Measurements from ENCODE around the gene BCAP29. TPM values are rescaled to one million over a fixed set of nuclear protein-coding genes. Genes with fewer than 3 reads are reported as not detected.

BCAP29 gene
- total RNA-seq, 1 donor from 2014 or later = 80.6 TPM

DNA sequence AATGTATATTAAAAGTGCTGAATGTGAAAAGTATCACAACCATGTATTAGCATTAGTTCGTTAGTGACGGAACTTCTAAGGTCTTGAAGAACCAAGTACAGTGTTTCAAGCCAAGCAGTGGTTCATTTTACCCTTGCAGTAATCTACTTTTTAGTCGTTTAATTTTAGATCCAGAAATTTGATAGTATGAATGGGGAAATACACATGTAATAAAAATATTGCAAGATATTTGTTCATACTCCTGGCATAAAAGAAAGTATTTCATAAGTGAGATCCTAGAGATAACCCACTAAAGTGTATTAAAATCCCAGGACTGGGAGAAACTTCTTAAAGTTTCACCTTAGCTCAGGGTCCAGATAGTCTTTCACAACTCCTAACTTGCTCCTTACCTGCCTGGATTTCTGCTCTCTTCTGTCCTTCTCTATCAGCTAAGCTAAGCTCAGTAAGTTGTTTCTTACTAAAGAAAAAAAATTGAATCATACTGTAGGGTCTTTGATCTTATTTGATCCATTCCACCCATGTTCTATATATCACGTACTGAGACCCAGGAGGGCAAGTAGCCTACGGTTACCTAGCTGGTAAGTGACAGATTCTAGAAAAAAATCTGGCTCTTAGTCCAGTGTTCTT, 1.5 kb downstream of the BCAP29 start:
- no peak for DNase-seq (ENCODE audit: low spot score)

DNA sequence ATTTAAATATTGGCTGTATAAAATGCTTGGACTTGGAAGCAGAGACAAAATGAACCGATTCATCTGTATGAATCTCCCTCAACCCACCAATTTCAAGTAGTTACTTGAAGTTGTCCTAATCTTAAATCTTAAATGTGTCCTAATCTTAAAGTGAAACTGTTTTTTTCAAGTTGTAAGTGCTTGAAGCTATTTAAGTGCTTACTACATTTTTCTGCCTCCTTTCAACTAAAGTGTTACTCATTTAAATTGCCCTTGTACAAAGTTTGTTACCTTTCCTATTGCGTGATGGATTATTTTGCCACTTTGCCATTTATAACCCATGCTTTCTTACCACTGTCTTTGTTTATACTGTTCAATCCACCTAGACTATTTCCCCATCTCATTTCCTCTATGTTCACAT, 2.8 kb downstream of the BCAP29 start:
- DNase-seq (ENCODE audit: low spot score) = no peak

DNA sequence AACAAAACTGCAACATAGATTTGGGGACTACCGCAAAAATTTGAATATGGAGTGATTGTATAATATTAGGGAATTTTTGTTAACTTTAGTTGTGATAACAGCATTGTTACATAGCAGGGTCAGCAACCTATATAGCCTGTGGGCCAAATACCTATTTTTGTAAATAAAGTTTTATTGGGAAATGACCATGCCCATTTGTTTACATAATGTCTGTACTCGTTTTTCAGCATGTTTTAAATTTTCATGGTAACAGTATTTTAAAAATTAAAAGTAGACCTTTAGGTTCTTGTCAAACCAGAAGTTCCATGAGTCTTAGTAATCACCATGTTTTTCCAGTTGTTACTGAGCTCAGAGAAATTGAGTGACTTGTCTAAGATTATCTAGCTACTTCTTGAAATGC, 4.7 kb downstream of the BCAP29 start:
- no peak for DNase-seq (ENCODE audit: low spot score)

DNA sequence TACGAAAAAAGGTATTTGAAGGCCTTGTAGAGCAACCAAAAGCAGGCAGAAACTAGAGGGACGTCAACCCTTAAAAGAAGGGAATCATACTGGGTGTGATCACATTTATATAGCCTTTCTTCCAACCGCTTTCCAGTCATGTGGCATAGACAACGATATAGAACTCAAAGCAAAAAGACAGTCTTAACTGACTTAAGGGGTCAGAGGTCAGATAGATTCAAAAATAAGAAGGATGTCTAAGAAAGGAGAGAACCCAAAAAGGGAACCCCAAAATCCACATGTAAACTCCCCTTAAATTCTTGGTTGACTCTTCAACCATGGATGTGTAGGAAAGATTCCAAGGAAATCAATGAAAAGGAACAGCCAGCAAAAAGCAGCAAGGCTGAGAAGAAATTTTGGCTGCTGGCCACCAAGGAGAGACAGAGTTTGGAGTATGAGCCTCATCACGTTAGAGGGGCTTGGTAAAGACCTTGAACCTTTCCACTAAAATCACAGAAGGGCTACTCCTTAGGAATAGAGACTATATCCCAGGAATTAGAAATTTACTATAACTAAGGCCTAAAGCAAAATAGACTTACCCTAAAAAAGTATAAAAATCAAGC, 8.6 kb downstream of the BCAP29 start:
- DNase-seq (ENCODE audit: low spot score) = no peak

DNA sequence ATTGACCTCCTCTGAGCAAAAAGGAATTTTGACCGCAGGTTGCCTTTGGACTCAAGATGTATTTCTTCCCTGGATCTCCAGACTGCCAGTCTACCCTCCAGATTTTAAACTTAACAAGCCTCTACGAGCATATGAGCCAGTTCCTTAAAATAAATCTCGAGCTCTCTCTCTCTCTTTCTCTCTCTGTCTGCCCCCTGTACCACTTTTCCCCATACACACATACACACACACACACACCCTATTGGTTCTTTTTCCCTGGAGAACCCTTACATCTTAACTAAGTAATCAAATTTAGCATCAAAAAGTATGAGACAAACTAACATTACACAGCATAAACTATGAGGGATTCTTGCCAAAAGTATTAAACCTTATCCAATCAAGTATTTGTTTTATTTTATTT, 11.4 kb downstream of the BCAP29 start:
- DNase-seq (ENCODE audit: low spot score) = no peak

DNA sequence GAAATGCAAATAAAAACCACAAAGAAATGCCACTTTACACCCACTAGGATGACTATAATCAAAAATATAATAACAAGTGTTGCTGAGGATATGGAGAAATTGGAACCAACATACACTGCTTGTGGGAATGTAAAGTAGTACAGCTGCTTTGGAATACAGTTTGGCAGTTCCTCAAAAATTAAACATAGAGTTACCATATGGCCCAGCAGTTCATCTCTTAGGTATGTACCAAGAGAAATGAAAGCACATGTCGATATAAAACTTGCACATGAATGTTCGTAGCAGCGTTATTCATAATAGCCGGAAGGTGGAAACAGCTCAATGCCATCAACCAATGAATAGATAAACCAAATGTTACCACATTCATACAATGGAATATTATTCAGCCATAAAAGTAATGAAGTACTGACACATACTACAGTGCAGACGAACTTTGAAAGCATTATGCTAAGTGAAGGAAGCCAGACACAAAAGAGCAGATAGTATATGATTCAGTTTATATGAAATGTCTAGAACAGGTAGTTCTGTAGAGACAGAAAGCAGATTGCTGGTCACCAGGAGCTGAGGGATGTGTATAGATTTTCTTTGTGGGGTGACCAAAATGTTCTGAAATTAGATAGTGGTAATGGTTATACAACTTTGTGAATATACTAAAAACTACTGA, 12.4 kb downstream of the BCAP29 start:
- DNase-seq (ENCODE audit: low spot score) = no peak

DNA sequence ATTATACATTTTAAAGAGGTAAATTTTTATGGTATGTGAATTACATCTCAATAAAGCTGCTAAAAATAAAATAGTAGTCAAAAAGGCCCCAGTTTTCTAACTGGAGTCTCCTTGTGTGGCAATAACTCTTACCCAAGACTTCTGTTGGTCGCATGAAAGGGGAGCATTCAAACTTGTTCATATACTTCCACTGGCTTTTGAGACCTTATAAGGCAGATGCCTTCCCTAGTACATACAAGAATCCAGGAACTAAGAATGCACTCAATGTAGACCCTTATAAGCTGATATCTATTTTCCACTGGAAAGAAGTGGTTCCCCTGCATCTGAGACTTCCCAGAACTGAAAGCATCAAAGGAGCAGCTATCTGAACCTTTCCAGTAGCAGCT, 13.0 kb downstream of the BCAP29 start:
- no peak for DNase-seq (ENCODE audit: low spot score)

DNA sequence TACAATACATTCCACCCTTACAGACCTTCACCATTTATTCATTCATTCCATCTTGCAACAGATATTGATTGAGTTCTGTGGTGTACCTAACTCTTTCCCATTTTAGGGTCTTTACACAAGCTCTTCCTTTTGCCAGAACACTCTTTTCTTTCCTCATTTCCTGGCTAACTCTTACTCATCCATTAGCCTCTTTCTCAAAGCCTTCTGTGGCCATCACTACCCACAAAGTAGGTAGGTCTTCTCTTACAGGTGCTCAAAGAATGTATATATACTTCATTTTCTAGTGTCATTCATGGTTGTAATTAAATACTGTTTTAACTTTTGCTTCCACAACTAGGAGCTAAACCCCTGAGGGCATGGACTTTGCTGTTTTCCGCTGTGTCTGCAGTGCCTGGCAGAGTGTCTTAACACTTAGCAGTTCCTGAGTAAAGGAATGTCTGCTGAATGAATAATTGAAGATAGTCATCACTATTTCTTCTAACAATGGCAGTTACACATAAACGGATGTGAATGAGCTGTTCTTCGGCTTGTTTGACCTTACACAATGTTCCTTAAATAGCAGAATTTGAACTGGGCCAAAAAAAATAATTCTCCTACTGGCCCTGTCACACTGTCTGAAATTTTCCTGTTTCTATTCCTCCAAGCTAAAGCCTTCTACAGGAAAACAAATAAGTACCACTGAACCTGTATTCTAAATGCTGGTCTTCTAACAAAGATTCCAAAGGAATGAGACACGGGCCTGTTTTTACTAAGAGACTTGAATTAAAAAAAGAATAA, 15.1 kb downstream of the BCAP29 start:
- DNase-seq (ENCODE audit: low spot score) = no peak

DNA sequence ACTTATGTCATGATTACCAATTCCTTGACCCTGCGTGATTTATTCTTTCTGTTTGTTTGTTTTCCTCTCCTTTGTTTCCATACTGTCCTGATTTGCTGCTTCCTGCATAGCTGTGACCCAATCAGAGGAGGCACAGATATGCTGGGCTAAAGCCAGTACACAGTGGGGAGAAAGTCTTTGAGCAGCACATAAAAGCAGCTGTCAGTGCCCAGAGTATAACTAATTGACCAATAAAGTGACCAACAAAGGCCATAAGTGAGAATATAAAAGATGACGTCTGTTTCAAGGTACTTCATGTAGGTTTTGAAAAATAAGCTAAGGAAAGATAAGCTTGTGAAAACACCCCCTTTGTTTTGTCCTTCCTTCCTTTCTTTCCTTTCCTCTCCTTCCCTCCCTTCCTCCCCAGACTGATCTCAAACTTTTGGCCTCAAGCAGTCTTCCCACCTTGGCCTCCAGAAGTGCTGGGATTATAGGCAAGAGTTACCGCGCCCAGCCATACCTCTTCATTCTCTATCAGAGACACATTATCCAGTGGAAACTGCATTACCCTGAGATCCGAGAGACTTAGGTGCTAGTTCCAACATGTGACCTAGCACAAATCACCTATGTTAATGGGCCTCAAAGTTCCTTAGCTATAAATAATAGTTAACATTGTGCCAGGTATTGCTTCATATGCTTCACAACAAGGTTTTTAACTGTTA, 17.0 kb downstream of the BCAP29 start:
- DNase-seq (ENCODE audit: low spot score) = no peak

DNA sequence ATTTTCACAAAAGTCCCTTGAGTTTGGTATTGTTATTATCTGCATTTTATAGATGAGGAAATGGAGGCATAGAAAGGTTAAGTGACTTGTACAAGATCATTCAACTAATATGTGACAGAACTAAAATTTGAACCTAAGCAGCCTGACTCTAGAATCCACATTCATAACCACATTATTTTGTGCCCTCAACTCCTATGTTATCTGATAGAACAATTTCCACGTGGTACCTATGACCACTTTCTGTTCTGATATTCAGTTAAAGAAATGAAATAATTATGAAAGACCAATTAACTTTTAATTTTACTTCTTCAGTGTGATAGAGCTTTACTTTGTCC, 17.5 kb downstream of the BCAP29 start:
- no peak for DNase-seq (ENCODE audit: low spot score)

DNA sequence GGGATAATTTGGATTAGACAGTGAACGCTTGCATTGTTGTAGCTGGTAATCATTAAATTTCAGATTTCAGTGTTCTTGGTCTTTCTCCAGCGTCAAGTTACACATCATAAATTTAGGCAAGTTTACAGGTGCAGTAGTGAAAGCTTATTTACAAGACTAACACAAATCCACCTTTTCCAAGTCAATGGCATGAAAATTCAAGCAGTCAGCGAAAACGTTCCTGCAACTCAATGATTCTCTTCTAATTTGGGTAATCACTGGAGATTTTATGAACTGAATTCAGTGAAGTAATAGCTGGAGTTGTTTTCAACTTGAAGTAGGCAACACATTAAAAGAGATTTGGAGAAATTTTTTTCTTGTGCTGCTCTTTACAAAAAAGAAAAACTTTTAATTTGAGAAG, 17.9 kb downstream of the BCAP29 start:
- no peak for DNase-seq (ENCODE audit: low spot score)

DNA sequence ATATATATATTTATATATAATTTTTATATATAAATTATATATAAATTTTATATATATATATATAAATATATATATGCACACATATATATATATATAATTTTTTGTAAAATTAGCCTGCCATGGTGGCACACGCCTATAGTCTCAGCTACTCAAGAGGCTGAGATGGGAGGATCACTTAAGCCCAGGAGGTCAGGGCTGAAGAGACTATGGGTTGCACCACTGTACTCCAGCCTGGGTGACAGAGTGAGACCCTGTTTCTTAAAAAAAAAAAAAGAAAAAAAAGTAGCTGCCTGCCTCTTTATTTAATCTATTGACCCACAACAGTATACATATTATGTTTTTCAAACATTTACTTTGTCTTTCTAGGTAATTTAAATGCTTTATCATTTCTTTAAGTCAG, 19.2 kb downstream of the BCAP29 start:
- no peak for DNase-seq (ENCODE audit: low spot score)

DNA sequence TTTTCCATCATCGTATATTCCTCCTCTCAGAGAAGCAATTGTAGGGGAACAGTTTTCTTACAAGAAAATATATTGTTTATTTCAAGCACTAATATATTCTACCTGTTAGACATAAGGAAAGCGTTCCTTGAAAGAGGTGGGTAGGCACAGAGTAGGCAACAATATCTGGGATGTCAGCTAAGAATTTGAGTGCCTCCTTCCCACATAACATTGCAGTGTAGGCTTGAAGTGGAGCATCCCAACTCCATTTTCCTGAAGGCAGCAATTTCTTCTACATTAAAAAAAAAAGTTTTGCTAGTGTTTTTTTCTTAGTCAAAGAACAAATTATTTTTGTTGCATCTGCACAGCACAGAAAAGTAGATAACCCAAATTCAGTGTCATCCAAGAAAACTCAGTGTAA, 20.8 kb downstream of the BCAP29 start:
- DNase-seq (ENCODE audit: low spot score) = no peak

DNA sequence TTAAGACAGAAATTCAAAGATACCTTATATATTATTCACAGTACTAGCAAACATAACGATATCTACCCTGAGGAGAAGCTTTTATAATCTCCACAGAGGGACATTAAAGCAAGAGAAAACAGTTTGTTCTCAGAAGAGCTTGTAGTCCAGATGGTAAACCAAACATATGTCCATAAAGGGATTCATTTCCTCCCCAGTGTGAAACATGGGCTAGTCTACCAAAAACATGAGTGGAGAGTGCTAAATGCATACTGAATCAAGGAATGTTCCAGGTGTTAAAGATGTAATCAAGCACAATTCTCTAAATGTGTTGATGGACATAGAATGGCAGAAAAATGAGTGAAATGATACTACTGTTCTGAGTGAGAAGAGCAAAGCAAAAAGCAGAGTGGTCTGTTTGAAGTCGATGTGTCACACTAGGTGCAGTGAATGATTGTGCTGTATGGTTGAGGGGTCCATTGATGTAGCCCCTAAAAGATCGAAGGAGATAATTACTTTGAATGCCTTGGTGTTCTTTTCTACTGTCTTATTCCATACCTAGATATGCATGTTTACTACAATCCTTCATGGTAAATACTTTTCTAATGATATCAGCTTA, 25.3 kb downstream of the BCAP29 start:
- DNase-seq (ENCODE audit: low spot score) = no peak

DNA sequence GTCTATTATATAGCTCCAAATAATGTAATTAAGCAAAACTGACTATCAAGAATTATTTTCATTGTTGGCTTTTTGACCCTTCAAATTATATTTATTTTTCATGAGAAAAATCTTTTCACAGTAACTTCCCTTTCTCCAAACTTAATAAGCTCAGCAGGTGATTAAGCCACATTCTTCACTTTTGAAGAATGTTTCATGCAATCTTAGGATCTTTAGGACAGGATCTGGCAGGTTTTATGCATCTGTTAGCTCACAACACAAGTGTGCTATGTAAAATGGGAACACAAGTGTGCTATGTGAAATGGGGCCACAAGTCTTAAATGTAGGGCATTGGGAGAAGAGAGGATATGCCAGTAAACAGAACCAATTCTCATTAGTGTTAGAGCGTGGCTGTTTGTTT, 26.3 kb downstream of the BCAP29 start:
- no peak for DNase-seq (ENCODE audit: low spot score)

DNA sequence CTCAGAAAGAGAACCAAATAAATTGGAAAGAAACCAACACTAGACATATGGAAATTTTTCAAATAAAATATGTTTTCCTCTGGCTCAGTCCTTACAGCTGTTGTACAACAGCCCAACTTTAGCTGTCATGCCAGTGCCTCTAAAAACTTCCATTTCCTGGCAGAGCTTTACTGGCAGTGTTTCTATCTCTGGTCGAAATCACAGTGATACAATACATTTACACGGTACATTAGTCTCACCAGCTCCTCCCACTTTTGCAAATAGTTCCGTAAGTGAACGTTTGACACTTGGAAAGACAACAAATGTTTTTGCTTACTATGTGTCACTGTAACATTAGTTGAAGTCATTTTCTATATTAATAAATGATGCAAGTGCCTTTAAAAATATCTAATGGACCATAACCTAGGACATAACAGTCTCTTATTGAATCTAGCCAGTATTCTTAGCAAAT, 29.8 kb downstream of the BCAP29 start:
- DNase-seq (ENCODE audit: low spot score) = no peak

DNA sequence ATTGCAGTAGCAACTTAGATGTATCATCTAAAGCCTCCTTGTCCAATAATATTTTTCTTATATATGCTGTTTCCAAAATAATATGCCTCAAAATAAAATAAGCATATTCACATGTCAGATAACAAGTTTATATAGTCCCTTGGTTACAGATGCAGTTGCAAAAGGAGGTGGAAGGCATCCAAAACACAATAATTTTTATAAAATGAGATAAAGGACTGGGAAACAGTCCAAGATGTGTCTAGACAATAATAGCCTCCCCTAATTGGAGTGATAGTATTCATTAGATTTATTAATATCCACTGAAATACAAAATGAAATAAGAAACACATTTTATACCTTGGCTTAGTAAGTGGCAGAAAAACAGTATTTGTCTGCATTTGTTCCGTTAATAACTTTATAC, 30.3 kb downstream of the BCAP29 start:
- DNase-seq (ENCODE audit: low spot score) = no peak

DNA sequence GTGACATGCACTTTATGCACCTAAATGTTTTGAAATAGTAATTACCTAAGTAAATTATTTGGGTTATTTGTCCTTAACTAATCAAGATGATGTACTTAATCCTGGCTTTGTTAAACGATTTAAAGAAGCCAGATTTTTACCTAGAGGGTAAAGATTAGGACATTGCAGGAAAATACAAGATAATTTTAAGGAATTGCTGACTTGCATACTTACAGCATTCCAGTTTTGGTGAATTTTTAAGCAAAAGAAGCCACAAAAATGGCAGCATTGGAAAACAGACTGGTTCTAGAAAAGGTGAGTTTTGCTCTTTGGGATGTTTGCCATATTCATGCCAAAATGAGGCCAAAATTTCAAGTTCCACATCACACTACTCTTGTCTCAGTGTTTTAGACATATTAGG, 33.4 kb downstream of the BCAP29 start:
- no peak for DNase-seq (ENCODE audit: low spot score)

DNA sequence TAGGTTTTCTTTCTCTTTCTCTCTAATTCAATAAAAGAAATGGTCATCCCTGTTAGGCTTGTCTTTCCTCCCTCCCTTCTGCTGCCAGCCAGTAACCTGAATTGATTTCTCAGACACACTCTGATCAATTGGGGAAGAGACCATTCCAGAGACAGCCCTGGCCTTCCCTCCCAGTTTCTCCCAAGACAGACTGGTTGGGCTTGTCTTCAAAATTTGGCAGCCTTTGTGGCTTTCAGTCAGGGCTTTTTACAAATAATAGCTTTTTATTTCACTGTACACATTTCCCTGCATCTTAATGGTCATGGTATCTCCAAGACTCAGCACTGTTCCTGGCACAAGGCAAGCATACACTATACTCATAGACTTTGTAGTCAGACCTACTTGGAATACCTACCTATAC, 33.9 kb downstream of the BCAP29 start:
- no peak for DNase-seq (ENCODE audit: low spot score)

DNA sequence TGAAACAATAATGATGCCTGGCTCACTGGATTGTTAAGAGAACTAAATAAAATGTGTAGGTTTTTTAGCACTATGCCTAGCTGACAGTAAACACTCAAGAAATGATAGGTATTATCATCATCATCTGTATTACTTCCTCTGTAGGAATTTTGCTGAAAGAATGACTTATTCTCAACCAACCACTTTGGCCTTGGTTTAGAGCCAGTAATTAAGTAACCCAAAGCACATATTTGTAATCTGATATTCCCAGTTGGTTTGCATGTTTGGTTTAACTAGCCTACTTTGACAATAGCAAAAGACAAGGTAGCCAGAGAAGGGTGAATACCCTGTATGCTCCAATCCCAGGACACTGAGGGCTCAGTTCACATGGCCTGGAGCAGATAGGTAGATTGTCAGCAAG, 34.4 kb downstream of the BCAP29 start:
- DNase-seq (ENCODE audit: low spot score) = no peak

Measured in mesenteric fat pad (tissue), 1 donor.